Lower leg skin (tissue), 4 donors: ENCODE measurements around the gene EEF1E1. TPM values are rescaled to one million over a fixed set of nuclear protein-coding genes. Genes with fewer than 3 reads are reported as not detected.
"Not testable (repeated sequence)": the region's sequence is repeated elsewhere in the genome, so short reads cannot be mapped to it uniquely, and the experiment has no call there.

ENCODE experiments used
- DNase-seq, 2 donors: peaks; one replicate each; pipeline ENCODE4 v3.0.0-alpha.2; 2019; ENCODE audit warnings: low spot score in 2 of 2
- H3K4me3 ChIP-seq: fragments of 200-600 bp; sonication (generic); 2 replicates; pipeline ENCODE4 v1.5.1; 2017; ENCODE audit warnings: mild to moderate bottlenecking, low read depth; ENCODE audit not compliant: poor library complexity, severe bottlenecking
- POLR2A ChIP-seq, 2 donors: fragments of 450-650 bp; IDR thresholded peaks; one replicate each; pipeline ENCODE4 v1.6.1; 2016 to 2017; ENCODE audit warnings: antibody characterized with exemption in 2 of 2, mild to moderate bottlenecking in 1 of 2, moderate library complexity in 1 of 2
- WGBS, 2 donors: methylation state at CpG; one replicate each; pipeline ENCODE4 v1.1.5; 2018; 5-methylcytosine and 5-hydroxymethylcytosine counted together
- intact Hi-C: fragments of 100-400 bp; cut with DNase I; formaldehyde crosslinking; loops from one replicate; pipeline ENCODE4 v1.15.0; 2023; ENCODE audit warnings: low total_unique reads
- total RNA-seq, 4 donors: library from RNA; depleted of rRNA; stranded (reverse); fragments of >200 nt; gene quantifications; one replicate each; pipeline ENCODE4 v1.1.0, GENCODE V29; 2016
- TF ChIP-seq, protein P1 (sequence below), 3 donors: fragments of 450-650 bp; IDR thresholded peaks; one replicate each; pipeline ENCODE4 v1.5.1; 2016; ENCODE audit warnings: antibody characterized with exemption in 3 of 3, mild to moderate bottlenecking in 3 of 3, moderate library complexity in 2 of 3

Gene EEF1E1
- total RNA-seq, 4 donors from 2014 or later, result 11.1 to 39.4 (median 17.9) TPM

DNA sequence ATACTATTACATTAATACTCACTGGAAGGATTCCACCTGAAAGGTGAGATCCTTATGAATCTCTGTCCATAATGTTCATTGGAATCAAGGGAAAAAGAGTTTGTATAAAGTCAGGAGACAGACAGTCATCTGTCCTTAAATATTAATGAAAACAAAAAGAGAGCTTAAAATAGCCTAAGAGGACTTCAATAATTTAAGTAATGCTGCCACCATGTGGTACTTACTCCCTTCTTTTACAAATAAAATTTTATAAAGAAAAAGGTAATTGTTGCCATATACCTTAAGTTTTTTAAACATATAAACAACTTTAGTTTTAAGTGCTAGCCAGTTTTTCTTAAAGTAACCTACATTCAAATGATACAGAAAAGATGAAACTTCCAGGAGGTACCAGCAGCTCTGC lies 43.2 kb downstream of the EEF1E1 start:
- H3K4me3 ChIP-seq, result no peak overlapping the region
- DNase-seq, result no peak
- intact Hi-C loops, result no loop called here
- TF ChIP-seq, protein P1, sequence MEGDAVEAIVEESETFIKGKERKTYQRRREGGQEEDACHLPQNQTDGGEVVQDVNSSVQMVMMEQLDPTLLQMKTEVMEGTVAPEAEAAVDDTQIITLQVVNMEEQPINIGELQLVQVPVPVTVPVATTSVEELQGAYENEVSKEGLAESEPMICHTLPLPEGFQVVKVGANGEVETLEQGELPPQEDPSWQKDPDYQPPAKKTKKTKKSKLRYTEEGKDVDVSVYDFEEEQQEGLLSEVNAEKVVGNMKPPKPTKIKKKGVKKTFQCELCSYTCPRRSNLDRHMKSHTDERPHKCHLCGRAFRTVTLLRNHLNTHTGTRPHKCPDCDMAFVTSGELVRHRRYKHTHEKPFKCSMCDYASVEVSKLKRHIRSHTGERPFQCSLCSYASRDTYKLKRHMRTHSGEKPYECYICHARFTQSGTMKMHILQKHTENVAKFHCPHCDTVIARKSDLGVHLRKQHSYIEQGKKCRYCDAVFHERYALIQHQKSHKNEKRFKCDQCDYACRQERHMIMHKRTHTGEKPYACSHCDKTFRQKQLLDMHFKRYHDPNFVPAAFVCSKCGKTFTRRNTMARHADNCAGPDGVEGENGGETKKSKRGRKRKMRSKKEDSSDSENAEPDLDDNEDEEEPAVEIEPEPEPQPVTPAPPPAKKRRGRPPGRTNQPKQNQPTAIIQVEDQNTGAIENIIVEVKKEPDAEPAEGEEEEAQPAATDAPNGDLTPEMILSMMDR (IDR thresholded peaks at IDR 0.05), result no peak
- TF ChIP-seq POLR2A (IDR thresholded peaks at IDR 0.05), result no peak

DNA sequence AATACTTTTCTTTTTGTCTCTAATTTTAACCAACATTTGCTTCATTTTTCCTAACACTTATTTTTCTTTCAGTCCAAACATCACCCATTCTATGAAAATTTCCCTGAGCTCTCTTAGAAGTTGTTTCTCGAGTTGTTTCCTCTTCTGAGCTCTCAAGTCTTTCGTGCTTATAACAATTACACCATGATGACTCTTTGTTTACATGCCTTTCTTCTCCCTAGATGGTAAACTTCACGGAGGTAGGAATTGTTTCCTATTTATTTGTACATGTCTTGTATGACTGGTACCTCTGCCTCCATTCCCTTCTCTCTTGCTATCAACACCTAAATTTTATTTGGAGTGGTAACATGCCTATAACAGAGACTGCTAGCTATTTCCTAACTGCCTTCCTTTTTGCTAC lies 44.6 kb downstream of the EEF1E1 start:
- no peak for TF ChIP-seq POLR2A (IDR thresholded peaks at IDR 0.05)
- TF ChIP-seq, protein P1 (IDR thresholded peaks at IDR 0.05), result no peak
- DNase-seq, result no peak
- no peak overlapping the region for H3K4me3 ChIP-seq
- intact Hi-C loops, result no loop called here
- WGBS, 2 donors, result 79 to 83% methylated on average over 3 of the region's 3 CpGs

DNA sequence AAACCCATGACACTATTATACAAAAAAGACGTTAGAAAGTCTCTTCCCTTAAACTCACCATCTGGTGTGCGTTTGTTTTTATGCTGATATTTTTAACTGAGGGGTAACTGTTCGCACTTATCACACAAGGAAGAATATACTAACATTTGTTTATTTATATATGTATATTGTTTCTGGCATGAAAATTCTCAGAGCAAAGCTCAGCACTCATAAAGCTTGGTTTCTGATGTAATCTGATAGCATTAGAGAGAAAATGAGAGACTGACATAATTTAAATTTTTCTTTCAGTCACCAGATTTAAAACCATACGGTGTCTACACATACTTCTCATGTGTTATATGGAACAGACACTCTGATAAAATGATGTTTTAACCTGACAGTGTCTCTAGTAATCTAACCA lies 45.1 kb downstream of the EEF1E1 start:
- intact Hi-C loops, result no loop called here
- H3K4me3 ChIP-seq, result no peak overlapping the region
- 93 to 94% methylated on average over 4 of the region's 4 CpGs for WGBS, 2 donors
- DNase-seq, result no peak
- TF ChIP-seq, protein P1 (IDR thresholded peaks at IDR 0.05), result no peak
- no peak for TF ChIP-seq POLR2A (IDR thresholded peaks at IDR 0.05)

DNA sequence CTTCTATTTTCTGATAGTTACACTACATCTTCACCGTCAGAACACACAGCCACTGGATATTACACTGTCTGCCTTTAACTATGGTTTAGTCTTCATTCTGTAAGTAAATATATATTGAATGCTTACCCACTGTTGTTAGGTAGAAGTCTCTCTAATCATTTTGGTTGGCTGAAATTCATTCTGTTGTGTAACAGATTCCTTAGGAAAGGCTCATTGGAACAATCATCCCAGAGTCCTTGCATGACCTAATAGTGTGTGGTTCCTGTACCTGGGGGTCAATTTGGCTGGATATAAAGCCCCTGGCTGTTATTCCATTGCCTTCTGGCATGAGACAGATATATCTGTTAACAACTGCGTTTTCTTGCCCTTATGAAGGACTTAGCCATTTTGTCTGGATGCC lies 48.1 kb downstream of the EEF1E1 start:
- no peak for TF ChIP-seq POLR2A (IDR thresholded peaks at IDR 0.05)
- TF ChIP-seq, protein P1 (IDR thresholded peaks at IDR 0.05), result no peak
- WGBS, 2 donors, result 88 to 93% methylated on average over 2 of the region's 2 CpGs
- H3K4me3 ChIP-seq, result no peak overlapping the region
- intact Hi-C loops, result no loop called here
- no peak for DNase-seq

DNA sequence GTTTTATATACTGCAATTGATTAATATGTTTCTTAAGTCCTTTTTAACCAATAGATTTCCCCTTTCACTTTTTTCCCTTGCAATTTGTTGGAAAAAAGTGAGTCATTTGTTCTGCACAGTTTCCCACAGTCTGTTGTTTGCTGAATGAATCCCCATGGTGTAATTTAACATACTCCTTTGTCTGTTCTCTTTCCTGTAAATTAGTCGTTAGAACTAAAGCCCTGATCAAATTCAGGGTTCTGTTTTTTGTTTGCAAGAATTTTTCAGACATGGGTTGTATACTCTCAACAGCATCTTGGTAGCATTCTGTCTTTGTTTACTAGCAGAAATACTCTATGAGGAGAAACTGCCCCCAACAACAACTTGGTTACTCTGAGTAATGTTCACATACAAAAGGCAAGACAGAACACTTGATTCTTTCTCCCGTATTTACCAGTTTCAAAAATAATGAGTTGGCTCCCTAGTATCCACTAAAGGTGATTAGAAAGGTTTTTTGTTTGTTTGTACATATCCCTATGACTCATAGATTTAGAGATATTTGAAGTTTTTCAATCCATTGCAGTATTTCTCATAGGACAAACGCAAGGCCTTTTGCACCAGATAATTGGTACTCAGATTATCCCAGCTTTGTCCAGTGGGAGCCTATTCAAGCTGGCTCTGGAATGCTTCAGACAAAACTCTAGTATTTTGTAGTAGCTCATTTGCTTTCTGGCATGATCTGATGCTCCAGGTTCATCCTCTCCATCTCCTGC lies 54.6 kb downstream of the EEF1E1 start:
- TF ChIP-seq, protein P1 (IDR thresholded peaks at IDR 0.05), result no peak
- no peak for TF ChIP-seq POLR2A (IDR thresholded peaks at IDR 0.05)
- no peak overlapping the region for H3K4me3 ChIP-seq
- WGBS, 2 donors, result 62 to 67% methylated on average over 3 of the region's 3 CpGs
- DNase-seq, result no peak
- intact Hi-C loops, result no loop called here

DNA sequence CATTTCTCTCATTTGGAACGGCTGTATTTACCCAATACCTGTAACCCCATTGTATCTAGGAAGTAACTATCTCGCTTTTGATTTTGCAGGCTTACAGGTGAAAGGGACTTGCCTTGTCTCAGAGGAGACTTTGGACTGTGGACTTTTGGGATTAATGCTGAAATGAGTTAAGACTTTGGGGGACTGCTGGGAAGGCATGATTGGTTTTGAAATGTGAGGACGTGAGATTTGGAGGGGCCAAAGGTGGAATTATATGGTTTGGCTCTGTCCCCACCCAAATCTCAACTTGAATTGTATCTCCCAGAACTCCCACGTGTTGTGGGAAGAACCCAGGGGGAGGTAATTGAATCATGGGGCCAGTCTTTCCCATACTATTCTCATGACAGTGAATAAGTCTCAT lies 56.6 kb downstream of the EEF1E1 start:
- WGBS, 2 donors, result 93 to 96% methylated on average over 4 of the region's 4 CpGs

More for the DNA sequence above, 56.6 kb downstream of the EEF1E1 start:
- DNase-seq, intact Hi-C loops, H3K4me3 ChIP-seq: not testable (repeated sequence)
